Thyroid gland (tissue), 4 donors: ENCODE results near the gene RAB5B.

Experiments
- CTCF ChIP-seq, 6 experiments: fragments of 200-600 bp in 3 of 6; fragments of 450-650 bp in 3 of 6; sonication (generic) in 3 of 6; IDR thresholded peaks; one replicate each; pipeline ENCODE4 v1.5.1; 2016 to 2019; ENCODE audit warnings: antibody characterized with exemption in 6 of 6, mild to moderate bottlenecking in 2 of 6, inconsistent platforms in 1 of 6, moderate library complexity in 1 of 6
- POLR2A ChIP-seq, 2 donors: fragments of 450-650 bp; IDR thresholded peaks; one replicate each; pipeline ENCODE4 v1.6.1; 2017; ENCODE audit warnings: antibody characterized with exemption in 2 of 2, mild to moderate bottlenecking in 2 of 2, moderate library complexity in 1 of 2

- TF ChIP-seq CTCF (IDR thresholded peaks at IDR 0.05) (no peak), POLR2A (IDR thresholded peaks at IDR 0.05) (no peak)
These were observed 10.1 kb upstream of the RAB5B start for GRCh38 chr12:55963760-55964159.
